ENCODE results near the gene TMEM8B. TPM values are rescaled to one million over a fixed set of nuclear protein-coding genes. Genes with fewer than 3 reads are reported as not detected.

TMEM8B gene
- total and polyA plus RNA-seq, 8 donors, result 6.4 to 30.7 (median 26.4) TPM

GRCh38 chr9:35810122-35810521, 18.9 kb upstream of the TMEM8B start:
- intact Hi-C loops (cut with DNase I), result no loop called here
- no peak for TF ChIP-seq CTCF (IDR thresholded peaks at IDR 0.05)
- H3K9me3 ChIP-seq, result no peaks in the 10 kb centered on the region
- ATAC-seq (no peak), DNase-seq (no peak)
- no peak overlapping the region for H3K27ac ChIP-seq
- H3K27me3 ChIP-seq, result no peaks in the 10 kb centered on the region
- H3K4me1 ChIP-seq, result peaks cover 17 to 26% of the 10 kb centered on the region in 2 donors
- no peak overlapping the region for H3K4me3 ChIP-seq
- peaks cover 0 to 34% of the 10 kb centered on the region in 2 donors for H3K36me3 ChIP-seq

- intact Hi-C loops (cut with DNase I), result no loop called here
- TF ChIP-seq CTCF (IDR thresholded peaks at IDR 0.05), result no peak
These were observed 17.5 kb upstream of the TMEM8B start for GRCh38 chr9:35811381-35812024.

GRCh38 chr9:35812025-35812602, 16.9 kb upstream of the TMEM8B start, which contains the start of gene SPAG8:
Gene SPAG8, minus strand, starts transcription at chr9:35812262. Its CDS starts 115 bp downstream, at chr9:35812147.
- peak; percentile 88 to 96 (median 95) for DNase-seq
- Histone ChIP-seq H3K9me3 (no peaks in the 10 kb centered on the region), H3K4me3 (peak within 1 kb of the TSS; percentile 37 to 42), H3K27ac (peak within 1 kb of the TSS; percentile 54 to 69), H3K36me3 (peaks cover 0 to 16% of the 10 kb centered on the region in 2 donors), H3K4me1 (peaks cover 17 to 26% of the 10 kb centered on the region in 2 donors), H3K27me3 (no peaks in the 10 kb centered on the region)
- no peak for TF ChIP-seq CTCF (IDR thresholded peaks at IDR 0.05)
- peak; percentile 69 for ATAC-seq
- intact Hi-C loops (cut with DNase I), result no loop called here

More at GRCh38 chr9:35811381-35812024, 17.5 kb upstream of the TMEM8B start:
- Histone ChIP-seq H3K4me3 (peak overlapping the region; percentile 37 to 42), H3K9me3 (no peaks in the 10 kb centered on the region), H3K36me3 (peaks cover 0 to 21% of the 10 kb centered on the region in 2 donors), H3K27me3 (no peaks in the 10 kb centered on the region), H3K27ac (peak overlapping the region; percentile 54 to 69), H3K4me1 (peaks cover 17 to 26% of the 10 kb centered on the region in 2 donors)
- ATAC-seq (no peak), DNase-seq (no peak)

GRCh38 chr9:35813434-35814105, 15.5 kb upstream of the TMEM8B start:
- Histone ChIP-seq H3K4me3 (peak overlapping the region in 1 of 2 donors; percentile 86), H3K4me1 (peaks cover 17 to 26% of the 10 kb centered on the region in 2 donors), H3K27ac (peak overlapping the region; percentile 95 to 97), H3K9me3 (no peaks in the 10 kb centered on the region), H3K27me3 (no peaks in the 10 kb centered on the region), H3K36me3 (peaks cover 0 to 10% of the 10 kb centered on the region in 2 donors)
- intact Hi-C loops (cut with DNase I), result no loop called here
- TF ChIP-seq CTCF (IDR thresholded peaks at IDR 0.05), result no peak
- DNase-seq (no peak), ATAC-seq (no peak)
